Parathyroid adenoma (tissue), 2 donors: ENCODE data around the gene ARPP21.
"Not testable (repeated sequence)": the region's sequence is repeated elsewhere in the genome, so short reads cannot be mapped to it uniquely, and the experiment has no call there.

Experiments used
- H2AFZ ChIP-seq: fragments of 300-600 bp; sonication (generic); one replicate; pipeline ENCODE4 v1.7.0; 2017; ENCODE audit warnings: antibody characterized with exemption, mild to moderate bottlenecking
- H3K27ac ChIP-seq: fragments of 300-600 bp; sonication (generic); one replicate; pipeline ENCODE4 v1.7.0; 2017
- H3K27me3 ChIP-seq: fragments of 300-600 bp; sonication (generic); one replicate; pipeline ENCODE4 v1.7.0; 2017; ENCODE audit warnings: low read length; ENCODE audit not compliant: control insufficient read depth, insufficient read depth
- H3K36me3 ChIP-seq: fragments of 300-600 bp; sonication (generic); one replicate; pipeline ENCODE4 v1.7.0; 2017; ENCODE audit warnings: low read length; ENCODE audit not compliant: control insufficient read depth, insufficient read depth
- H3K4me1 ChIP-seq: fragments of 300-600 bp; sonication (generic); one replicate; pipeline ENCODE4 v1.7.0; 2017; ENCODE audit warnings: control low read depth
- H3K4me2 ChIP-seq: fragments of 300-600 bp; sonication (generic); one replicate; pipeline ENCODE4 v1.7.0; 2017; ENCODE audit warnings: low read length
- H3K4me3 ChIP-seq: fragments of 300-600 bp; sonication (generic); one replicate; pipeline ENCODE4 v1.7.0; 2017; ENCODE audit warnings: low read depth, low read length
- H3K79me2 ChIP-seq: fragments of 300-600 bp; sonication (generic); one replicate; pipeline ENCODE4 v1.7.0; 2017; ENCODE audit warnings: control low read depth
- H3K9ac ChIP-seq: fragments of 300-600 bp; sonication (generic); one replicate; pipeline ENCODE4 v1.7.0; 2017; ENCODE audit warnings: mild to moderate bottlenecking
- H3K9me3 ChIP-seq: fragments of 300-600 bp; sonication (generic); one replicate; pipeline ENCODE4 v1.7.0; 2017; ENCODE audit warnings: low read length; ENCODE audit not compliant: control insufficient read depth
- TF ChIP-seq, protein P1 (sequence below): fragments of 300-600 bp; sonication (generic); IDR thresholded peaks from one replicate; pipeline ENCODE4 v1.7.0; 2017; ENCODE audit warnings: antibody characterized with exemption, mild to moderate bottlenecking
- donor health status: primary hyperparathyroidism.

ARPP21 gene

GRCh38 chr3:35789042-35789831 lies 149.9 kb downstream of the ARPP21 start:
- no peaks in the 10 kb centered on the region for H3K4me1 ChIP-seq

GRCh38 chr3:35790764-35791163 lies 151.4 kb downstream of the ARPP21 start:
- Histone ChIP-seq H3K9ac (no peak overlapping the region), H3K27ac (no peak overlapping the region)

More at GRCh38 chr3:35789042-35789831, 149.9 kb downstream of the ARPP21 start:
- TF ChIP-seq, protein P1, sequence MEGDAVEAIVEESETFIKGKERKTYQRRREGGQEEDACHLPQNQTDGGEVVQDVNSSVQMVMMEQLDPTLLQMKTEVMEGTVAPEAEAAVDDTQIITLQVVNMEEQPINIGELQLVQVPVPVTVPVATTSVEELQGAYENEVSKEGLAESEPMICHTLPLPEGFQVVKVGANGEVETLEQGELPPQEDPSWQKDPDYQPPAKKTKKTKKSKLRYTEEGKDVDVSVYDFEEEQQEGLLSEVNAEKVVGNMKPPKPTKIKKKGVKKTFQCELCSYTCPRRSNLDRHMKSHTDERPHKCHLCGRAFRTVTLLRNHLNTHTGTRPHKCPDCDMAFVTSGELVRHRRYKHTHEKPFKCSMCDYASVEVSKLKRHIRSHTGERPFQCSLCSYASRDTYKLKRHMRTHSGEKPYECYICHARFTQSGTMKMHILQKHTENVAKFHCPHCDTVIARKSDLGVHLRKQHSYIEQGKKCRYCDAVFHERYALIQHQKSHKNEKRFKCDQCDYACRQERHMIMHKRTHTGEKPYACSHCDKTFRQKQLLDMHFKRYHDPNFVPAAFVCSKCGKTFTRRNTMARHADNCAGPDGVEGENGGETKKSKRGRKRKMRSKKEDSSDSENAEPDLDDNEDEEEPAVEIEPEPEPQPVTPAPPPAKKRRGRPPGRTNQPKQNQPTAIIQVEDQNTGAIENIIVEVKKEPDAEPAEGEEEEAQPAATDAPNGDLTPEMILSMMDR, result no peak
- Histone ChIP-seq H3K4me2 (no peak overlapping the region), H3K27me3 (no peaks in the 10 kb centered on the region), H3K79me2 (no peaks in the 10 kb centered on the region), H3K27ac (no peak overlapping the region), H3K9me3 (no peaks in the 10 kb centered on the region), H3K4me3 (no peak overlapping the region), H3K36me3 (no peaks in the 10 kb centered on the region), H3K9ac (no peak overlapping the region), H2AFZ (no peak overlapping the region)

DNA sequence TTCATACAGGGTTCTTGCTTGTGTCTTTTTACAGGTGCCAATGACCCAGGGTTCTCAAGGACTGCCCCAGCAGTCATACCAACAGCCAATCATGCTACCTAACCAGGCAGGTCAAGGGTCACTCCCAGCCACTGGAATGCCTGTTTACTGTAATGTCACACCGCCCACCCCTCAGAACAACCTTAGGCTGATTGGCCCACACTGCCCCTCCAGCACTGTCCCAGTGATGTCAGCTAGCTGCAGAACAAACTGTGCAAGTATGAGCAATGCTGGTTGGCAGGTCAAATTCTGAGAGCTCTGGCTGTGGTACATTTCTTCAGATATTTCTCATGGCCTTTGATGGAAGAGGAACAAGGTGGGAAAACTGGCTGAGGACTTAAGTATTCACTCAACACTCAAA lies 154.3 kb downstream of the ARPP21 start:
- H3K4me2 ChIP-seq, result no peak overlapping the region
- no peaks in the 10 kb centered on the region for H3K27me3 ChIP-seq
- H3K79me2 ChIP-seq, result no peaks in the 10 kb centered on the region
- H3K9ac ChIP-seq, result no peak overlapping the region
- no peaks in the 10 kb centered on the region for H3K9me3 ChIP-seq
- TF ChIP-seq, protein P1, result no peak
- H3K36me3 ChIP-seq, result no peaks in the 10 kb centered on the region
- H3K27ac ChIP-seq, result no peak overlapping the region
- no peak overlapping the region for H2AFZ ChIP-seq
- H3K4me3 ChIP-seq, result no peak overlapping the region
- H3K4me1 ChIP-seq, result no peaks in the 10 kb centered on the region

More at GRCh38 chr3:35790764-35791163, 151.4 kb downstream of the ARPP21 start:
- no peaks in the 10 kb centered on the region for H3K4me1 ChIP-seq
- H3K4me3 ChIP-seq, result no peak overlapping the region
- no peak overlapping the region for H2AFZ ChIP-seq
- no peak overlapping the region for H3K4me2 ChIP-seq
- no peaks in the 10 kb centered on the region for H3K27me3 ChIP-seq
- H3K79me2 ChIP-seq, result no peaks in the 10 kb centered on the region
- no peaks in the 10 kb centered on the region for H3K9me3 ChIP-seq
- TF ChIP-seq, protein P1, result no peak
- no peaks in the 10 kb centered on the region for H3K36me3 ChIP-seq

GRCh38 chr3:35800960-35801459 lies 161.7 kb downstream of the ARPP21 start:
- H3K9ac ChIP-seq, result no peak overlapping the region
- H2AFZ ChIP-seq, result no peak overlapping the region
- H3K4me1 ChIP-seq, result no peaks in the 10 kb centered on the region
- no peaks in the 10 kb centered on the region for H3K9me3 ChIP-seq
- no peak overlapping the region for H3K4me2 ChIP-seq
- no peaks in the 10 kb centered on the region for H3K27me3 ChIP-seq
- no peaks in the 10 kb centered on the region for H3K79me2 ChIP-seq
- TF ChIP-seq, protein P1, result no peak
- H3K27ac ChIP-seq, result no peak overlapping the region
- no peak overlapping the region for H3K4me3 ChIP-seq
- no peaks in the 10 kb centered on the region for H3K36me3 ChIP-seq

DNA sequence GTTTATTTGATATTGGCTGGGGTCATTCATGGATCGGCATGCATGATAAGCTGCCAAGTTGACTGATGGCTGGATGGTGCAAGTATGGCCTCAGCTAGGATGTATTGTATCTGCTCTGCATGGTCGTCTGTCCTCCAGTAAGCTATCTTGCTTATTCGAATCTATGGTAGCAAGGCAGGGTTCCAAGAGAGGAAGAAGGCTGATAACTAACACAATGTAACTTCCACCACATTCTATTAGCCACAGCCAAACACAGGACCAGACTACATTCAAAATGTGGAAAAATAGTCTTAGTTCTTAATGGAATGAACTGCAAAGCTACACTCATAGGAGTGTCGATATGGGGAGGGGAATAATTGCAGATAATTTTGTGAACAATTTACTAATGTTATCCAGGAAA lies 175.2 kb downstream of the ARPP21 start:
- no peak overlapping the region for H2AFZ ChIP-seq
- no peaks in the 10 kb centered on the region for H3K36me3 ChIP-seq
- no peaks in the 10 kb centered on the region for H3K4me1 ChIP-seq
- H3K4me3 ChIP-seq, result no peak overlapping the region
- no peaks in the 10 kb centered on the region for H3K79me2 ChIP-seq
- TF ChIP-seq, protein P1, result no peak
- H3K27me3 ChIP-seq, result no peaks in the 10 kb centered on the region
- H3K4me2 ChIP-seq, result no peak overlapping the region
- H3K9me3 ChIP-seq, result no peaks in the 10 kb centered on the region
- no peak overlapping the region for H3K27ac ChIP-seq
- H3K9ac ChIP-seq, result no peak overlapping the region

GRCh38 chr3:35815796-35816195 lies 176.5 kb downstream of the ARPP21 start:
- H3K9ac ChIP-seq, H2AFZ ChIP-seq, H3K9me3 ChIP-seq, H3K79me2 ChIP-seq, H3K4me3 ChIP-seq, H3K4me2 ChIP-seq, H3K27me3 ChIP-seq, H3K27ac ChIP-seq, H3K4me1 ChIP-seq, H3K36me3 ChIP-seq: not testable (repeated sequence)
